Breast epithelium (tissue), 3 donors: ENCODE measurements around the gene ZRSR2.

Experiments used
- CTCF ChIP-seq, 3 donors: fragments of 450-650 bp; IDR thresholded peaks; one replicate each; pipeline ENCODE4 v1.5.1; 2016 to 2017; ENCODE audit warnings: antibody characterized with exemption in 3 of 3, mild to moderate bottlenecking in 3 of 3, moderate library complexity in 3 of 3
- POLR2AphosphoS5 ChIP-seq, 3 donors: sonication (generic); formaldehyde crosslinking; IDR thresholded peaks; one replicate each; pipeline ENCODE4 v1.6.1; 2017; ENCODE audit warnings: antibody characterized with exemption in 3 of 3

GRCh38 chrX:15856222-15856587, 65.9 kb downstream of the ZRSR2 start:
- TF ChIP-seq CTCF (IDR thresholded peaks at IDR 0.05) (no peak), POLR2AphosphoS5 (IDR thresholded peaks at IDR 0.05) (no peak)
